ENCODE measurements around the gene ADSL.
"Not testable (repeated sequence)": the region's sequence is repeated elsewhere in the genome, so short reads cannot be mapped to it uniquely, and the experiment has no call there.

Gene ADSL

GRCh38 chr22:40363059-40363458, 16.8 kb downstream of the ADSL start:
- H3K36me3 ChIP-seq (ENCODE audit: insufficient read depth, low read length): peaks cover 93% of the 10 kb centered on the region
- H3K4me3 ChIP-seq (ENCODE audit: low read length): no peak overlapping the region
- H3K4me1 ChIP-seq (ENCODE audit: insufficient read depth, low read length): no peaks in the 10 kb centered on the region

GRCh38 chr22:40364431-40364830, 18.1 kb downstream of the ADSL start:
- Histone ChIP-seq H3K4me3 (ENCODE audit: low read length) (no peak overlapping the region), H3K4me1 (ENCODE audit: insufficient read depth, low read length) (no peaks in the 10 kb centered on the region), H2AFZ (ENCODE audit: low read depth, low read length) (no peak overlapping the region), H3K27me3 (ENCODE audit: insufficient read depth, low read length) (no peaks in the 10 kb centered on the region), H3K9me3 (ENCODE audit: low read length) (no peaks in the 10 kb centered on the region), H3K36me3 (ENCODE audit: insufficient read depth, low read length) (peaks cover 89% of the 10 kb centered on the region)

More at GRCh38 chr22:40363059-40363458, 16.8 kb downstream of the ADSL start:
- H2AFZ ChIP-seq (ENCODE audit: low read depth, low read length): no peak overlapping the region
- no peaks in the 10 kb centered on the region for H3K9me3 ChIP-seq (ENCODE audit: low read length)
- H3K27me3 ChIP-seq (ENCODE audit: insufficient read depth, low read length): no peaks in the 10 kb centered on the region

- Histone ChIP-seq H2AFZ (ENCODE audit: low read depth, low read length) (no peak overlapping the region), H3K9me3 (ENCODE audit: low read length) (no peaks in the 10 kb centered on the region), H3K36me3 (ENCODE audit: insufficient read depth, low read length) (peaks cover 73% of the 10 kb centered on the region), H3K27me3 (ENCODE audit: insufficient read depth, low read length) (no peaks in the 10 kb centered on the region), H3K4me3 (ENCODE audit: low read length) (no peak overlapping the region), H3K4me1 (ENCODE audit: insufficient read depth, low read length) (peaks cover 2% of the 10 kb centered on the region)
These were observed 19.8 kb downstream of the ADSL start for GRCh38 chr22:40366068-40366467.

- Histone ChIP-seq H3K27me3 (ENCODE audit: insufficient read depth, low read length) (no peaks in the 10 kb centered on the region), H3K9me3 (ENCODE audit: low read length) (no peaks in the 10 kb centered on the region), H3K4me3 (ENCODE audit: low read length) (no peak overlapping the region), H3K36me3 (ENCODE audit: insufficient read depth, low read length) (peaks cover 60% of the 10 kb centered on the region), H2AFZ (ENCODE audit: low read depth, low read length) (no peak overlapping the region), H3K4me1 (ENCODE audit: insufficient read depth, low read length) (peaks cover 7% of the 10 kb centered on the region)
These were observed 21.0 kb downstream of the ADSL start for GRCh38 chr22:40367342-40367741.

GRCh38 chr22:40368016-40368415, 21.7 kb downstream of the ADSL start:
- Histone ChIP-seq H3K36me3 (ENCODE audit: insufficient read depth, low read length) (peaks cover 55% of the 10 kb centered on the region), H3K9me3 (ENCODE audit: low read length) (no peaks in the 10 kb centered on the region), H3K27me3 (ENCODE audit: insufficient read depth, low read length) (no peaks in the 10 kb centered on the region), H3K4me1 (ENCODE audit: insufficient read depth, low read length) (peaks cover 7% of the 10 kb centered on the region), H3K4me3 (ENCODE audit: low read length) (no peak overlapping the region), H2AFZ (ENCODE audit: low read depth, low read length) (no peak overlapping the region)

GRCh38 chr22:40368836-40369235, 22.5 kb downstream of the ADSL start:
- Histone ChIP-seq H3K36me3 (ENCODE audit: insufficient read depth, low read length) (peaks cover 55% of the 10 kb centered on the region), H3K9me3 (ENCODE audit: low read length) (no peaks in the 10 kb centered on the region)

GRCh38 chr22:40374567-40374966, 28.3 kb downstream of the ADSL start:
- H3K36me3 ChIP-seq (ENCODE audit: insufficient read depth, low read length): peaks cover 5% of the 10 kb centered on the region
- no peaks in the 10 kb centered on the region for H3K27me3 ChIP-seq (ENCODE audit: insufficient read depth, low read length)
- peaks cover 7% of the 10 kb centered on the region for H3K4me1 ChIP-seq (ENCODE audit: insufficient read depth, low read length)
- H3K9me3 ChIP-seq (ENCODE audit: low read length): no peaks in the 10 kb centered on the region
- no peak overlapping the region for H3K4me3 ChIP-seq (ENCODE audit: low read length)
- no peak overlapping the region for H2AFZ ChIP-seq (ENCODE audit: low read depth, low read length)

More at GRCh38 chr22:40368836-40369235, 22.5 kb downstream of the ADSL start:
- Histone ChIP-seq H3K4me1 (ENCODE audit: insufficient read depth, low read length) (peaks cover 7% of the 10 kb centered on the region), H3K27me3 (ENCODE audit: insufficient read depth, low read length) (no peaks in the 10 kb centered on the region), H3K4me3 (ENCODE audit: low read length) (no peak overlapping the region), H2AFZ (ENCODE audit: low read depth, low read length) (no peak overlapping the region)

- no peaks in the 10 kb centered on the region for H3K27me3 ChIP-seq (ENCODE audit: insufficient read depth, low read length)
- H3K4me1 ChIP-seq (ENCODE audit: insufficient read depth, low read length): peaks cover 4% of the 10 kb centered on the region
- no peak overlapping the region for H2AFZ ChIP-seq (ENCODE audit: low read depth, low read length)
- H3K9me3 ChIP-seq (ENCODE audit: low read length): no peaks in the 10 kb centered on the region
- peaks cover 5% of the 10 kb centered on the region for H3K36me3 ChIP-seq (ENCODE audit: insufficient read depth, low read length)
- no peak overlapping the region for H3K4me3 ChIP-seq (ENCODE audit: low read length)
These were observed 29.8 kb downstream of the ADSL start for GRCh38 chr22:40376149-40376548.

GRCh38 chr22:40377931-40378330, 31.6 kb downstream of the ADSL start:
- no peaks in the 10 kb centered on the region for H3K4me1 ChIP-seq (ENCODE audit: insufficient read depth, low read length)

GRCh38 chr22:40378448-40378847, 32.1 kb downstream of the ADSL start:
- not testable (repeated sequence) for H3K4me3 ChIP-seq (ENCODE audit: low read length); H3K4me1 ChIP-seq (ENCODE audit: insufficient read depth, low read length); H3K36me3 ChIP-seq (ENCODE audit: insufficient read depth, low read length); H2AFZ ChIP-seq (ENCODE audit: low read depth, low read length); H3K27me3 ChIP-seq (ENCODE audit: insufficient read depth, low read length); H3K9me3 ChIP-seq (ENCODE audit: low read length)

More at GRCh38 chr22:40377931-40378330, 31.6 kb downstream of the ADSL start:
- no peak overlapping the region for H3K4me3 ChIP-seq (ENCODE audit: low read length)
- no peaks in the 10 kb centered on the region for H3K9me3 ChIP-seq (ENCODE audit: low read length)
- H3K36me3 ChIP-seq (ENCODE audit: insufficient read depth, low read length): peaks cover 4% of the 10 kb centered on the region
- H3K27me3 ChIP-seq (ENCODE audit: insufficient read depth, low read length): no peaks in the 10 kb centered on the region
- H2AFZ ChIP-seq (ENCODE audit: low read depth, low read length): no peak overlapping the region

GRCh38 chr22:40381461-40381860, 35.2 kb downstream of the ADSL start:
- no peaks in the 10 kb centered on the region for H3K4me1 ChIP-seq (ENCODE audit: insufficient read depth, low read length)
- H3K27me3 ChIP-seq (ENCODE audit: insufficient read depth, low read length): no peaks in the 10 kb centered on the region
- H3K9me3 ChIP-seq (ENCODE audit: low read length): no peaks in the 10 kb centered on the region
- H2AFZ ChIP-seq (ENCODE audit: low read depth, low read length): no peak overlapping the region
- no peak overlapping the region for H3K4me3 ChIP-seq (ENCODE audit: low read length)
- H3K36me3 ChIP-seq (ENCODE audit: insufficient read depth, low read length): no peaks in the 10 kb centered on the region

- H2AFZ ChIP-seq (ENCODE audit: low read depth, low read length): no peak overlapping the region
- no peaks in the 10 kb centered on the region for H3K36me3 ChIP-seq (ENCODE audit: insufficient read depth, low read length)
- H3K27me3 ChIP-seq (ENCODE audit: insufficient read depth, low read length): no peaks in the 10 kb centered on the region
- no peak overlapping the region for H3K4me3 ChIP-seq (ENCODE audit: low read length)
- H3K9me3 ChIP-seq (ENCODE audit: low read length): no peaks in the 10 kb centered on the region
- H3K4me1 ChIP-seq (ENCODE audit: insufficient read depth, low read length): no peaks in the 10 kb centered on the region
These were observed 37.6 kb downstream of the ADSL start for GRCh38 chr22:40383905-40384304.

- H3K9me3 ChIP-seq (ENCODE audit: low read length): no peaks in the 10 kb centered on the region
- H2AFZ ChIP-seq (ENCODE audit: low read depth, low read length): no peak overlapping the region
- no peaks in the 10 kb centered on the region for H3K27me3 ChIP-seq (ENCODE audit: insufficient read depth, low read length)
- H3K4me1 ChIP-seq (ENCODE audit: insufficient read depth, low read length): no peaks in the 10 kb centered on the region
- no peak overlapping the region for H3K4me3 ChIP-seq (ENCODE audit: low read length)
- H3K36me3 ChIP-seq (ENCODE audit: insufficient read depth, low read length): no peaks in the 10 kb centered on the region
These were observed 38.9 kb downstream of the ADSL start for GRCh38 chr22:40385036-40385782.

- Histone ChIP-seq H3K27me3 (ENCODE audit: insufficient read depth, low read length) (no peaks in the 10 kb centered on the region), H3K36me3 (ENCODE audit: insufficient read depth, low read length) (no peaks in the 10 kb centered on the region), H3K9me3 (ENCODE audit: low read length) (no peaks in the 10 kb centered on the region), H3K4me3 (ENCODE audit: low read length) (no peak overlapping the region), H2AFZ (ENCODE audit: low read depth, low read length) (no peak overlapping the region), H3K4me1 (ENCODE audit: insufficient read depth, low read length) (peaks cover 4% of the 10 kb centered on the region)
These were observed 41.4 kb downstream of the ADSL start for GRCh38 chr22:40387746-40388145.

Measured in neuron (in vitro differentiated cells).